Upper lobe of left lung (tissue), 4 donors: ENCODE data around the gene SNRNP48.

Source experiments
- POLR2A ChIP-seq, 4 donors: fragments of 450-650 bp; IDR thresholded peaks; one replicate each; pipeline ENCODE4 v1.5.1; 2016 to 2017; ENCODE audit warnings: antibody characterized with exemption in 4 of 4, mild to moderate bottlenecking in 2 of 4
- POLR2AphosphoS5 ChIP-seq, 2 donors: sonication (generic); formaldehyde crosslinking; IDR thresholded peaks; one replicate each; pipeline ENCODE4 v1.5.1; 2017; ENCODE audit warnings: antibody characterized with exemption in 2 of 2
- TF ChIP-seq, protein P1 (sequence below), 6 experiments: fragments of 450-650 bp in 4 of 6; fragments of 200-600 bp in 2 of 6; sonication (generic) in 2 of 6; IDR thresholded peaks; one replicate each; pipeline ENCODE4 v1.5.1; 2016 to 2019; ENCODE audit warnings: antibody characterized with exemption in 6 of 6

- TF ChIP-seq POLR2A (IDR thresholded peaks at IDR 0.05) = no peak
- no peak for TF ChIP-seq POLR2AphosphoS5 (IDR thresholded peaks at IDR 0.05)
- TF ChIP-seq, protein P1, sequence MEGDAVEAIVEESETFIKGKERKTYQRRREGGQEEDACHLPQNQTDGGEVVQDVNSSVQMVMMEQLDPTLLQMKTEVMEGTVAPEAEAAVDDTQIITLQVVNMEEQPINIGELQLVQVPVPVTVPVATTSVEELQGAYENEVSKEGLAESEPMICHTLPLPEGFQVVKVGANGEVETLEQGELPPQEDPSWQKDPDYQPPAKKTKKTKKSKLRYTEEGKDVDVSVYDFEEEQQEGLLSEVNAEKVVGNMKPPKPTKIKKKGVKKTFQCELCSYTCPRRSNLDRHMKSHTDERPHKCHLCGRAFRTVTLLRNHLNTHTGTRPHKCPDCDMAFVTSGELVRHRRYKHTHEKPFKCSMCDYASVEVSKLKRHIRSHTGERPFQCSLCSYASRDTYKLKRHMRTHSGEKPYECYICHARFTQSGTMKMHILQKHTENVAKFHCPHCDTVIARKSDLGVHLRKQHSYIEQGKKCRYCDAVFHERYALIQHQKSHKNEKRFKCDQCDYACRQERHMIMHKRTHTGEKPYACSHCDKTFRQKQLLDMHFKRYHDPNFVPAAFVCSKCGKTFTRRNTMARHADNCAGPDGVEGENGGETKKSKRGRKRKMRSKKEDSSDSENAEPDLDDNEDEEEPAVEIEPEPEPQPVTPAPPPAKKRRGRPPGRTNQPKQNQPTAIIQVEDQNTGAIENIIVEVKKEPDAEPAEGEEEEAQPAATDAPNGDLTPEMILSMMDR (IDR thresholded peaks at IDR 0.05) = no peak
These were observed 34.3 kb upstream of the SNRNP48 start for GRCh38 chr6:7555671-7556070.
